Body of pancreas (tissue), 4 donors: ENCODE results near the gene TXNDC2.

Experiments used
- POLR2A ChIP-seq, 3 donors: fragments of 450-650 bp; IDR thresholded peaks; one replicate each; pipeline ENCODE4 v1.6.1; 2016; ENCODE audit warnings: antibody characterized with exemption in 3 of 3, mild to moderate bottlenecking in 2 of 3
- TF ChIP-seq, protein P1 (sequence below), 7 experiments: fragments of 450-650 bp in 4 of 7; fragments of 200-600 bp in 3 of 7; sonication (generic) in 3 of 7; IDR thresholded peaks; one replicate each; pipeline ENCODE4 v1.5.1; 2016 to 2019; ENCODE audit warnings: antibody characterized with exemption in 7 of 7

DNA sequence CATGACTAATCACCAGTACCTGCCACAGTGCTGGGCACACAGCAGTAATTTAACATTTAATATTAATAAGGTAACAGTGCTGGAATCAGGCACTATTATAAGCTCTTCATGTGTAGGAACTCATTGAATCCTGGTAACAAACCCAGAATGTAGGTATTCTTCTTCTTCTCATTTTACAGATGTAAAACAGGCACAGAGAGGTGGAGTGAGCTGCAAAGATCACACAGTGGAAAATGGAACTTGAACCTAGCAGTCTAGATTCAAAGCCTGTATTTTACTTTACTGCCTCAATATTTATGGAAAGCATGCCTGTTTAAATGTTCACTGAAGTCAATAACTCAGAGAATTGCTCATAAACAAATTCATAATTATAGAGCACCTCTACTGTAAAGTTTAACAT is 24.3 kb downstream of the TXNDC2 start:
- TF ChIP-seq, protein P1, sequence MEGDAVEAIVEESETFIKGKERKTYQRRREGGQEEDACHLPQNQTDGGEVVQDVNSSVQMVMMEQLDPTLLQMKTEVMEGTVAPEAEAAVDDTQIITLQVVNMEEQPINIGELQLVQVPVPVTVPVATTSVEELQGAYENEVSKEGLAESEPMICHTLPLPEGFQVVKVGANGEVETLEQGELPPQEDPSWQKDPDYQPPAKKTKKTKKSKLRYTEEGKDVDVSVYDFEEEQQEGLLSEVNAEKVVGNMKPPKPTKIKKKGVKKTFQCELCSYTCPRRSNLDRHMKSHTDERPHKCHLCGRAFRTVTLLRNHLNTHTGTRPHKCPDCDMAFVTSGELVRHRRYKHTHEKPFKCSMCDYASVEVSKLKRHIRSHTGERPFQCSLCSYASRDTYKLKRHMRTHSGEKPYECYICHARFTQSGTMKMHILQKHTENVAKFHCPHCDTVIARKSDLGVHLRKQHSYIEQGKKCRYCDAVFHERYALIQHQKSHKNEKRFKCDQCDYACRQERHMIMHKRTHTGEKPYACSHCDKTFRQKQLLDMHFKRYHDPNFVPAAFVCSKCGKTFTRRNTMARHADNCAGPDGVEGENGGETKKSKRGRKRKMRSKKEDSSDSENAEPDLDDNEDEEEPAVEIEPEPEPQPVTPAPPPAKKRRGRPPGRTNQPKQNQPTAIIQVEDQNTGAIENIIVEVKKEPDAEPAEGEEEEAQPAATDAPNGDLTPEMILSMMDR (IDR thresholded peaks at IDR 0.05), result no peak
- no peak for TF ChIP-seq POLR2A (IDR thresholded peaks at IDR 0.05)
